Measurements from ENCODE around the gene SERPINA5. TPM values are rescaled to one million over a fixed set of nuclear protein-coding genes. Genes with fewer than 3 reads are reported as not detected.

SERPINA5 gene
- total and polyA plus RNA-seq, 2 of the 13 experiments (the other 11 are each of a cell fraction or from before 2014, with no cell fraction given), result 449 to 498 TPM

DNA sequence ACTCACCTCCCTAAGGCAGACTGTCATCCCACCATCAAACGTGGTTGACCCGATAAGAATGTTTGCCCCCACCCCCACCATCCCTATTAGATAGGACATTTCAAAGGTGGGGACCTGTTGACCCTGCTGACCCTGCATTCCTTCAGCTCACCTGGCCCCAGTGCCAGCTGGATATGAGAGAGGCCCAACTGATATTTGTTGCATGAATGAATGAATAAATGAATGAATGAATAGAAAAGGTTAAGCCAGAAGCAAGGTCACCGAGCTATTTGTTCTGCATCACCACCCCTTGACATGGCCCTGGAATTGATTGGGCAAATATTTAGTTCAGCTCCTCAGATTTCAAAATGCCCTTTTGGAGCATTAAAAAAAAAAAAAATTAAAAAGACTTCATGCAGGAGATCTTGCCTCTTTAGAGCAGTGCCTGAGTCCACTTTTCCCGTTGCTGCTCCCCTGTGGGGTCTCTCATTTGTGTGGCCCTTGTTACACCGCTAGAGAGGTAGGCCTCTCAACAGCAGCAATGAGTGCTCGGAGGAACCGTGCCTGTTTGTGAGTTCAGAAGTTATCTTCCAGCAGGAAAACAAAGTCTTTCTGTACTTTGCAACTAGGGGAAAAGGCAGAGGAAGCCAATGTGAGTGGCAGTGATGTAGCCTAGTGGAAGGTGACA is 8.5 kb upstream of the SERPINA5 start (continued):
- TF ChIP-seq ZNF839 (CRISPR knock-in tag; IDR thresholded peaks at IDR 0.05; ENCODE audit: borderline replicate concordance) (no peak), ZC3H13 (CRISPR knock-in tag; IDR thresholded peaks at IDR 0.05) (no peak), ZNF749 (CRISPR knock-in tag; IDR thresholded peaks at IDR 0.05; ENCODE audit: borderline replicate concordance) (no peak), NR2F2 (IDR thresholded peaks at IDR 0.05; ENCODE audit: borderline replicate concordance, low read depth) (peak; percentile 99), ZNF615 (CRISPR knock-in tag; IDR thresholded peaks at IDR 0.05; ENCODE audit: borderline replicate concordance) (no peak), ZEB1 (IDR thresholded peaks at IDR 0.05; ENCODE audit: insufficient replicate concordance, low read depth) (peak; percentile 99), ZNF878 (CRISPR knock-in tag; IDR thresholded peaks at IDR 0.05) (no peak), RBFOX2 (IDR thresholded peaks at IDR 0.05; ENCODE audit: low read depth, low read length) (no peak)

DNA sequence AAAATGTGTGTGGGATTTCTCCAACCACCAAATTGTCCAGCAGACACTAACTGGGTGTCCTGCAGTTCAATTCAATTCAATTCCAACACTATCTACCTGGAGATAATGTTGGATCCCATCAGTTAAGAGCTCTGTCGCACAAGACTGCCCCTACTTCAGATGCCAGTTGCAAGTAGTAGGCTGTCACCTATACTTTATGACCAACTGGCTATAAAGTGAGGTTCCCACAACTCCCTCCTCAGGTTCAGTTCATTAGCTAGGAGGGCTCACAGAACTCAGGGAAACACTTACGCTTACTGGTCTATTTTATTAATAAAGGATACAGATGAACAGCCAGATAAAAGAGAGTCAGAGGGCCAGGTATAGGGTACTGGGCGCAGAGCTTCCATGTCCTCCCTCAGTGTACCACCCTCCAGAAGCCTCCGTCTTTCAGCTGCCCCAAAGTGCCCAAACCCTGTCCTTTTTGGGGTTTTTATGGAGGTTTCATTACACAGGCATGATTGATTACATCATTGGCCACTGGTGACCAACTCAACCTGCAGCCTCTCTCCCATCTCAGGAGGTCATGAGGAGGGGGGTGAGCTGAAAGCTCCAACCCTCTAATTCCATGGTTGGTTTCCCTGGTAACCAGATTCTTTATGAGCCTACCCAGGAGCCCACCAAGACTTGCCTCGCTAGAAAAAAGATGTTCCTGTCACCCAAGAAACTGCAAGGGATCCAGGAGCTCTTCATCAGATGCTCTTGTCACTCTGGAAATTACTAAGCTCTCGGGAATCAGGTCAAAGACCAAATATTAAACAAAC is 7.5 kb upstream of the SERPINA5 start:
- peak overlapping the region; percentile 94 for H3K27ac ChIP-seq (ENCODE audit: extremely low read length, insufficient read depth, low read length)
- H3K9me3 ChIP-seq (ENCODE audit: low read length), result no peaks in the 10 kb centered on the region
- intact Hi-C loops (cut with micrococcal nuclease; ENCODE audit: unreplicated experiment) (no loop called here), in situ Hi-C loops (cut with HindIII; ENCODE audit: extremely low pct_ligation_motif_present, low pct_unique_long_range_greater_than_20kb) (no loop called here)
- no peak for DNase-seq (ENCODE audit: low spot score)
- TF ChIP-seq ZNF724P (CRISPR knock-in tag; IDR thresholded peaks at IDR 0.05; ENCODE audit: borderline replicate concordance), result 0 out of 2 replicates have a peak, but pooled peaks have one; percentile 1
- TF ChIP-seq ZNF160 (CRISPR knock-in tag; IDR thresholded peaks at IDR 0.05), result 0 out of 2 replicates have a peak, but pooled peaks have one; percentile 3
- TF ChIP-seq POLR2AphosphoS5 (IDR thresholded peaks at IDR 0.05; ENCODE audit: low read depth, low read length), result 0 out of 2 replicates have a peak, but pooled peaks have one; percentile 1
- TF ChIP-seq ONECUT2 (CRISPR knock-in tag; IDR thresholded peaks at IDR 0.05), result no peak
- no peak for TF ChIP-seq BCL6 (CRISPR knock-in tag; IDR thresholded peaks at IDR 0.05)
- 0 out of 2 replicates have a peak, but pooled peaks have one; percentile 6 for TF ChIP-seq ZNF256 (CRISPR knock-in tag; conservative IDR thresholded peaks at IDR 0.05)
- TF ChIP-seq, protein P1, sequence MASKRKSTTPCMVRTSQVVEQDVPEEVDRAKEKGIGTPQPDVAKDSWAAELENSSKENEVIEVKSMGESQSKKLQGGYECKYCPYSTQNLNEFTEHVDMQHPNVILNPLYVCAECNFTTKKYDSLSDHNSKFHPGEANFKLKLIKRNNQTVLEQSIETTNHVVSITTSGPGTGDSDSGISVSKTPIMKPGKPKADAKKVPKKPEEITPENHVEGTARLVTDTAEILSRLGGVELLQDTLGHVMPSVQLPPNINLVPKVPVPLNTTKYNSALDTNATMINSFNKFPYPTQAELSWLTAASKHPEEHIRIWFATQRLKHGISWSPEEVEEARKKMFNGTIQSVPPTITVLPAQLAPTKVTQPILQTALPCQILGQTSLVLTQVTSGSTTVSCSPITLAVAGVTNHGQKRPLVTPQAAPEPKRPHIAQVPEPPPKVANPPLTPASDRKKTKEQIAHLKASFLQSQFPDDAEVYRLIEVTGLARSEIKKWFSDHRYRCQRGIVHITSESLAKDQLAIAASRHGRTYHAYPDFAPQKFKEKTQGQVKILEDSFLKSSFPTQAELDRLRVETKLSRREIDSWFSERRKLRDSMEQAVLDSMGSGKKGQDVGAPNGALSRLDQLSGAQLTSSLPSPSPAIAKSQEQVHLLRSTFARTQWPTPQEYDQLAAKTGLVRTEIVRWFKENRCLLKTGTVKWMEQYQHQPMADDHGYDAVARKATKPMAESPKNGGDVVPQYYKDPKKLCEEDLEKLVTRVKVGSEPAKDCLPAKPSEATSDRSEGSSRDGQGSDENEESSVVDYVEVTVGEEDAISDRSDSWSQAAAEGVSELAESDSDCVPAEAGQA (IDR thresholded peaks at IDR 0.05; ENCODE audit: low read depth), result no peak
- TF ChIP-seq, protein P1 (CRISPR knock-in tag; IDR thresholded peaks at IDR 0.05; ENCODE audit: borderline replicate concordance), result no peak
- TF ChIP-seq ZC3H13 (CRISPR knock-in tag; IDR thresholded peaks at IDR 0.05), result 0 out of 2 replicates have a peak, but pooled peaks have one; percentile 5
- H2AFZ ChIP-seq (ENCODE audit: low read length), result no peak overlapping the region
- BruUV-seq (replicated peaks), result TSS peak; percentile 39
- ChIA-PET CTCF (ENCODE audit: low intra/inter-chr PET ratio, low total read pairs) (interaction anchor here (1.3 kb wide), 1 partner anchor 63 kb away, joined by 4 read pairs; no protein-coding TSS in a partner anchor), POLR2A (interaction anchor here (1.1 to 8.1 kb wide), 8 partner anchors 9 to 40 kb away, joined by 3 to 142 read pairs (median 8); partner anchors contain the start of genes SERPINA3 and SERPINA4)
- peak overlapping the region; percentile 66 for H3K4me2 ChIP-seq (ENCODE audit: low read depth, low read length)
- no peaks in the 10 kb centered on the region for H3K36me3 ChIP-seq (replicated peaks in 1 of 2; ENCODE audit: control insufficient read depth in 1 of 2, insufficient read depth in 2 of 2, low read length in 2 of 2)
- H3K79me2 ChIP-seq (ENCODE audit: insufficient read depth, low read length), result no peaks in the 10 kb centered on the region
- H3K4me1 ChIP-seq (ENCODE audit: insufficient read depth, low read length), result peaks cover 90% of the 10 kb centered on the region
- H3K9ac ChIP-seq (ENCODE audit: insufficient read depth, low read depth, low read length), result peak overlapping the region; percentile 57
- ATAC-seq, result no peak
- 90% methylated on average over 6 of the region's 6 CpGs for WGBS (ENCODE audit: low lambda C conversion rate)
- FAIRE-seq, result no peak
- no peaks in the 10 kb centered on the region for H3K27me3 ChIP-seq (ENCODE audit: control insufficient read depth in 1 of 2, insufficient read depth in 2 of 2, low read length in 2 of 2)
- H3K4me3 ChIP-seq (replicated peaks in 1 of 3; ENCODE audit: insufficient read depth in 1 of 3, low read depth in 2 of 3, low read length in 3 of 3), result no peak overlapping the region; a peak in 1 of 6 replicates
- H4K20me1 ChIP-seq (ENCODE audit: insufficient read depth, low read length), result no peaks in the 10 kb centered on the region
